HuH-7.5 (cell line): ENCODE results near the gene SLC6A19.

Source experiments
- DNase-seq: peaks from one replicate; pipeline ENCODE4 v3.0.0; 2011; ENCODE audit warnings: low spot score

SLC6A19 gene

GRCh38 chr5:1195916-1196315, 5.5 kb upstream of the SLC6A19 start:
- no peak for DNase-seq

GRCh38 chr5:1196562-1196961, 4.8 kb upstream of the SLC6A19 start:
- DNase-seq = no peak

GRCh38 chr5:1197876-1198666, 3.3 kb upstream of the SLC6A19 start:
- no peak for DNase-seq

GRCh38 chr5:1199340-1199648, 2.1 kb upstream of the SLC6A19 start:
- DNase-seq = no peak

- peak; percentile 95 for DNase-seq
Measured at GRCh38 chr5:1199649-1200494, 1.5 kb upstream of the SLC6A19 start.

- no peak for DNase-seq
Measured at GRCh38 chr5:1200495-1201326, 684 bp upstream of the SLC6A19 start.

GRCh38 chr5:1202026-1202797, 817 bp downstream of the SLC6A19 start:
- DNase-seq = no peak

GRCh38 chr5:1202798-1203185, 1.4 kb downstream of the SLC6A19 start:
- DNase-seq = no peak

GRCh38 chr5:1203311-1203967, 2.0 kb downstream of the SLC6A19 start:
- DNase-seq = no peak

GRCh38 chr5:1203968-1204692, 2.7 kb downstream of the SLC6A19 start:
- DNase-seq = no peak

GRCh38 chr5:1204693-1205242, 3.4 kb downstream of the SLC6A19 start:
- DNase-seq = peak; percentile 85

- DNase-seq = no peak
Measured at GRCh38 chr5:1205255-1206180, 4.1 kb downstream of the SLC6A19 start.

GRCh38 chr5:1206521-1207412, 5.4 kb downstream of the SLC6A19 start:
- no peak for DNase-seq

GRCh38 chr5:1207555-1207954, 6.2 kb downstream of the SLC6A19 start:
- DNase-seq = no peak

- DNase-seq = no peak
Measured at GRCh38 chr5:1208221-1208742, 6.9 kb downstream of the SLC6A19 start.

GRCh38 chr5:1208743-1209488, 7.5 kb downstream of the SLC6A19 start:
- DNase-seq = no peak

GRCh38 chr5:1209489-1209852, 8.1 kb downstream of the SLC6A19 start:
- DNase-seq = no peak
